Stimulated activated CD4-positive, alpha-beta T cell treated with anti-CD3 and anti-CD28 coated beads, Interleukin-4, amount 100 ng/mL, for 24 hours (primary cell): ENCODE measurements around the gene FAM131B.

Experiments used
- DNase-seq: peaks from one replicate; pipeline ENCODE4 v3.0.0-alpha.2; 2020

FAM131B gene

GRCh38 chr7:143320620-143321019 lies 41.9 kb downstream of the FAM131B start:
- no peak for DNase-seq

- DNase-seq, result no peak
These were observed 43.9 kb downstream of the FAM131B start for GRCh38 chr7:143318661-143319060.

GRCh38 chr7:143316492-143316891 lies 46.0 kb downstream of the FAM131B start:
- no peak for DNase-seq

GRCh38 chr7:143315776-143316175 lies 46.7 kb downstream of the FAM131B start, which contains the start of gene CLCN1:
TSS of gene CLCN1 (plus strand) at chr7:143316111. CDS start at chr7:143316213, 102 bp downstream.
- no peak for DNase-seq

GRCh38 chr7:143314127-143314526 lies 48.4 kb downstream of the FAM131B start:
- no peak for DNase-seq

- no peak for DNase-seq
These were observed 53.9 kb downstream of the FAM131B start for GRCh38 chr7:143308632-143309031.

- DNase-seq, result peak; percentile 72
These were observed 57.0 kb downstream of the FAM131B start for GRCh38 chr7:143305423-143306070.

- DNase-seq, result no peak
These were observed 57.6 kb downstream of the FAM131B start for GRCh38 chr7:143304938-143305337.

- no peak for DNase-seq
These were observed 58.8 kb downstream of the FAM131B start for GRCh38 chr7:143303733-143304132.
